Measurements from ENCODE around the gene EBPL.

Gene EBPL

GRCh38 chr13:49629947-49630346 lies 61.3 kb downstream of the EBPL start:
- no peak for DNase-seq (ENCODE audit: low read depth)
- TF ChIP-seq, protein P1, sequence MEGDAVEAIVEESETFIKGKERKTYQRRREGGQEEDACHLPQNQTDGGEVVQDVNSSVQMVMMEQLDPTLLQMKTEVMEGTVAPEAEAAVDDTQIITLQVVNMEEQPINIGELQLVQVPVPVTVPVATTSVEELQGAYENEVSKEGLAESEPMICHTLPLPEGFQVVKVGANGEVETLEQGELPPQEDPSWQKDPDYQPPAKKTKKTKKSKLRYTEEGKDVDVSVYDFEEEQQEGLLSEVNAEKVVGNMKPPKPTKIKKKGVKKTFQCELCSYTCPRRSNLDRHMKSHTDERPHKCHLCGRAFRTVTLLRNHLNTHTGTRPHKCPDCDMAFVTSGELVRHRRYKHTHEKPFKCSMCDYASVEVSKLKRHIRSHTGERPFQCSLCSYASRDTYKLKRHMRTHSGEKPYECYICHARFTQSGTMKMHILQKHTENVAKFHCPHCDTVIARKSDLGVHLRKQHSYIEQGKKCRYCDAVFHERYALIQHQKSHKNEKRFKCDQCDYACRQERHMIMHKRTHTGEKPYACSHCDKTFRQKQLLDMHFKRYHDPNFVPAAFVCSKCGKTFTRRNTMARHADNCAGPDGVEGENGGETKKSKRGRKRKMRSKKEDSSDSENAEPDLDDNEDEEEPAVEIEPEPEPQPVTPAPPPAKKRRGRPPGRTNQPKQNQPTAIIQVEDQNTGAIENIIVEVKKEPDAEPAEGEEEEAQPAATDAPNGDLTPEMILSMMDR (conservative IDR thresholded peaks at IDR 0.05; ENCODE audit: control insufficient read depth, insufficient read depth, low read depth, low read length) = no peak
- no peak overlapping the region for H3K4me3 ChIP-seq (ENCODE audit: control insufficient read depth, low read depth, low read length)

DNA sequence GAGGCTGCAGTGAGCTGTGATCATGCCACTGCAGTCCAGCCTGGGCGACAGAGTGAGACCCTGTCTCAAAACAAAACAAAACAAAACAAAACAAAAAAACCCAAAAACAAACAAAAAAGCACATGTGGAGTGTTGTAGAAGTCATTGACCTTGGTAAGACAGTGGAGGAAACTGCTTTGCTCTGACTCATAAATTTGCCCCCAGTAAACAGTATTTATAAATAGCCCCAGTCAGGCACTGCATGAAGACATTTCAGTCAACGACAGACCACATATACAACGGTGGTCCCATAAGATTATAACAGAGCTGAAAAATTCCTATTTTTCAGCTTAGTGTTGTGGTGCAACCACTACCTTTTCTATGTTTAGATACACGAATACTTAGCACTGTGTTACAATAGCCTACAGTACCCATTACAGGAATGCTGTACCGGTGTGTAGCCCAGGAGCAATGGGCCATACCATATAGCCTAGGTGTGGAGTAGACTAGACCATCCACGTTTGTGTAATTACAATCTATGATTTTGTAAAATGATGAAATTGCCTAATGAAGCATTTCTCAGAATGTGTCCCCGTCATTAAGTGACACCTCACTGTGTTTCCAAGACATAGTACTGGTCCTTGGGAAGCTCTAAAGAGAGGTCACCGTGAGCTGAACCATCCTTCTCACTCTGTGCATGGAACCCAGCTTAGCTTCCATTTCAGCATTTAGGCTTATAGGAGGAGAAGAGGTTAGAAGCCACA lies 61.9 kb downstream of the EBPL start:
- TF ChIP-seq, protein P1 (conservative IDR thresholded peaks at IDR 0.05; ENCODE audit: control insufficient read depth, insufficient read depth, low read depth, low read length) = no peak
- H3K4me3 ChIP-seq (ENCODE audit: control insufficient read depth, low read depth, low read length) = no peak overlapping the region
- no peak for DNase-seq (ENCODE audit: low read depth)

DNA sequence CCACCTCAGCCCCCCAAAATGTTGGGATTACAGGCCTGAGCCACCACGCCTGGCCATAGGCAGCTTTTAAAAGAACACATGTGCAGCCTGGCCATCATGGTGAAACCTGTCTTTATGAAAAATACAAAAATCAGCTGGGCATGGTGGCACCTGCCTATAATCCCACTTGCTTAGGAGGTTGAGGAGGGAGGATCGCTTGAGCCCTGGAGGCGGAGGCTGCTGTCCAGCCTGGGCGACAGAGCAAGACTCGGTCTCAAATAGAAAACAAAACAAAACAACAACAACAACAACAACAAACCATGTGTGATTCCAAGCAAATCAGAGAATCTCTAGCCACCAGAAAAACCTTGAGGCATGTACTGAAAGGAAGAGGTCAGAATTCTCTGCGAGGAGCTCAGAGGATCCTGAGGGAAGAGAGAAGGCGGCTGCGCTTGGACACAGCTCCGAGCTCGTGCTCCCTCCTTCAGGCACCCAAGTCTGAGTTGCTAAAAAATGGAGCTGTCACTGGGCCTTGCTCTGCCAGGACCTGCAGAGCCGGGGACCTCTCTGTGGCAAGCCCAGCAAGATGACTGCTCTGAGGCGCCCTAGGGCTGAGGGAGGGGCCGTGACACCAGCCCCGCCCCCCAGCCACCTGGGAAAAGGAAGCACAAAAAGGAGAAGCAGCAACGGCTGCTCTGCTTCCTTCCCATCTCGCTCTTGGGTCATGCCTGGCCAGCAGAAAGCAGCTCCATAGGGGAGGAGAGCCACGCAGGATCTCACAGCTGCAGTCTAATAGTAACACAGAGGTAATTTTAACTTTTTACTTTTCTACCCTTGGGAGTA lies 63.2 kb downstream of the EBPL start, which contains the start of gene ARL11:
ARL11 (plus strand) TSS at position 677 of the 822 bp plus-strand sequence. CDS start 1,941 bp downstream, outside the sequence.
- DNase-seq (ENCODE audit: low read depth) = no peak
- TF ChIP-seq, protein P1 (conservative IDR thresholded peaks at IDR 0.05; ENCODE audit: control insufficient read depth, insufficient read depth, low read depth, low read length) = no peak
- no peak within 1 kb of the TSS for H3K4me3 ChIP-seq (ENCODE audit: control insufficient read depth, low read depth, low read length)

DNA sequence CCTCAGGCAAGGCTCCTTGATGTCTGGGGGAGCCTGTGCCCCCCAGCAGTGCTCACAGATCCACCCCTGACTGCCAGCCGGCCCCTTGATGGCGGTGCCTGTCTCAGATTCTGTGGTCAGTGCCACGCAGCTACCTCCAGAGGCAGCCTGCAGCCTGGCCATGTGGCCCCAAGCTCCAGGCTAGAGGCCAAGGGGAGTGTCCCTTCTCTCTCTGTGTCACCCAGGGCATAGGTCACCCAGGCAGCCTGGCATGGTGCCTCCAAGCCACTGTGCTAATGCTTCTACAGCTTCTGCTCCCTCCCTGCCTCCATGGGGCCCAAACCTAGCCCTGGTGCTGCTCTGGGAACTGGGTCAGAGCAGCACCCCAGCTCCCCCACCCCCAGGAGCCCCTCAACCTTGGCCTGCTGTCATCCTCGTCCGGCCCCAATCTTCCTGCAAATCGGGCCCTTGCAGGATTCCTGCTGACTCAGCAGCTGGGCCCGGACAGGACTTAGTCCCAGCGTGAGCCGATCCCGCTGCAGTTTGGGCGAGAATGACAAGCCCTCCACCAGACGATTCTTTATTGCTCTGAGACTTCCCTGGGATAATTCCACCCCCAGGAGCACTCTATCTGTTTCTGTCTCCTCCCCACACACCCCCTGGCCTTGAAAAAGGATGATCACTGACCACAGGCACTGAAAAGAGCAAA lies 65.8 kb downstream of the EBPL start:
- DNase-seq (ENCODE audit: low read depth) = peak; percentile 28
- TF ChIP-seq, protein P1 (conservative IDR thresholded peaks at IDR 0.05; ENCODE audit: control insufficient read depth, insufficient read depth, low read depth, low read length) = no peak
- H3K4me3 ChIP-seq (ENCODE audit: control insufficient read depth, low read depth, low read length) = no peak overlapping the region

DNA sequence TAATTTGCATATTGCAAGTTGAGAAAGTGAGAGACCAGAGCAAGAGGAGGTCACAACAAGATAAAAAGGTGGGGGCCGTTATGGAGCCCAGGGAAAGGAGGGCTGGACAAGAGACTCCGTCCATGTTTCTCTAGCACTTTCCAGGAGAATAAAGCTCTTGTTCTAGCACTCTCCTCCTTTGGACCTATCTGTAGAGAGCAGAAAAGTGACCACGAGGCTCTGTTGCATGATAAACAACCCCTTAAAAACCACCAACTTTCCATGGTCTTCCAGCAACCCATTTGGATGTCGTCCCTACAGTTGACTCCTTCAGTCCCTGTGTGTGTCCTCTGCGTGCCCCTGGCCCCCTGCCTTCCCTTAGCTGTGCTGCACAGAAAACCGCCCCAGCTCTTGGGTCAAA lies 67.1 kb downstream of the EBPL start:
- DNase-seq (ENCODE audit: low read depth) = no peak
- no peak overlapping the region for H3K4me3 ChIP-seq (ENCODE audit: control insufficient read depth, low read depth, low read length)
- TF ChIP-seq, protein P1 (conservative IDR thresholded peaks at IDR 0.05; ENCODE audit: control insufficient read depth, insufficient read depth, low read depth, low read length) = no peak

DNA sequence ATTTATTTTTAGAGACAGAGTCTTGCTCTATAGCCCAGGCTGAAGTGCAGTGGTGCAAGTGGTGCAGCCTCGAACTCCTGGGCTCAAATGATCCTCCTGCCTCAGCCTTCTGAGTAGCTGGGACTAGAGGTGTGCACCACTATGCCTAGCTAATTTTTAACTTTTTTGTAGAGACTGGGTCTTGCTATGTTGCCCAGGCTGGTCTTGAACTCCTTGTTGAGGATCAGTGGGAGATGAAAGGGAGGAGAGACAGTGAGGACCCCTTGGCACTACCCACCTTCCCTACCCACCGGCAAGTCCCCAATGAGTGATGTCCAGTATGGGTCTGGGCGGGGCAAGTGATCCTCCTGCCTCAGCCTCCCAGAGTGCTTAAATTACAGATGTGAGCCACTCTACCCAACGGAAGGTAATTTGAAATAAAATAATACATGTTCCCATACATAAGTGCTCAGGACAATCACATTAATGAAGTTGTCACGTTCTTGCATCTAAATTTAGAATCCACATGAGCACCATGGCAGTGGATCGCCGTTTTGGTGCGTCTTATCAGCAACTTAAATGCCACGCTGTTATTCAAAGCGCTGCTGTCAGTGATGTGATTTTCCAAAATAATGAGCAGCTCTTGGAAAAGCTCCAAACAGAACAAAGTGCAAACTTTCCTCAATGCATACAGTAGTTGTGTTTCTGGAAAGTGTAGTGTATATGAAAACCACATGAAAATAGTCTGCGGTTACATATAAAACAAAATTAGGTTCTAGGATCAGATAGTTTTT lies 68.9 kb downstream of the EBPL start:
- no peak for DNase-seq (ENCODE audit: low read depth)
- TF ChIP-seq, protein P1 (conservative IDR thresholded peaks at IDR 0.05; ENCODE audit: control insufficient read depth, insufficient read depth, low read depth, low read length) = no peak
- no peak overlapping the region for H3K4me3 ChIP-seq (ENCODE audit: control insufficient read depth, low read depth, low read length)

All from fibroblast of mammary gland (primary cell).